IPS DF 4.7 (cell line): ENCODE results near the gene BDNF.
"Not testable (repeated sequence)": the region's sequence is repeated elsewhere in the genome, so short reads cannot be mapped to it uniquely, and the experiment has no call there.

Experiments
- DNase-seq: peaks from one replicate; pipeline ENCODE4 v3.0.0-alpha.2; 2013; ENCODE audit warnings: low spot score; ENCODE audit errors: extremely low read depth

The BDNF gene

GRCh38 chr11:27700351-27701301 is at the start of gene BDNF:
BDNF (minus strand) TSS chr11:27700455; CDS start chr11:27658564, 41,891 bp downstream.
- DNase-seq = no peak

DNA sequence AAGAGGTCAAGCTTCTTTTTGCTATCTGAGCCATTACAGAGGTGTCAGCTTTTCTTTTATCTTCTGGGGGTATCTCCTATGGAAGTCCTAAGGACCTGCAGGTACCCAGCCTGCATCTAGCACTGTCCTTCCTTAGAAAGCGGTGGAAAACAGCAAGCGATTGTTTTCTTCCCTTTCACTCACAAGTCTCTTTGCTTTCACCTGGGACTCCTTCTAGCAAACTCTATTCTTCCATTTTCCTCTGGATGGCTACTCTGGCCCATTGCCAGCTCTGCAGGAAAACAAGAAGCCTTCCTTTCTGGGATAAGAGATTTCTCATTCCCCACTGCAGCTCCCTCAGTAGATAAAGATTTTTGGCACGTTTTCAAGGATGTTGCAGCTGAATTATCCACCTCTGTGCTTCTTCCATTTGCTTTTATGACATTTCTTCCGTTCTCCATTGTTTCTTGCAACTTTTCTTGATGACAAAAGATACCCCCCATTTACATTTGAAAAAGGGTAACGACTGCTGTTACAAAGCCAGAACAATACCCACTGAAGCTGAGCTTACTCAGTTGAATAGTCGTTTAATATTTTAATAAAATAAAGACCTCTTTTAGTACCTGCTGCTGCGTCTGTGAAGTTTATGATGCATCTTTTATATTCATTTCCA is 40.2 kb upstream of the BDNF start:
- DNase-seq = no peak

- DNase-seq = no peak
Observed at GRCh38 chr11:27735281-27735680, 35.0 kb upstream of the BDNF start.

DNA sequence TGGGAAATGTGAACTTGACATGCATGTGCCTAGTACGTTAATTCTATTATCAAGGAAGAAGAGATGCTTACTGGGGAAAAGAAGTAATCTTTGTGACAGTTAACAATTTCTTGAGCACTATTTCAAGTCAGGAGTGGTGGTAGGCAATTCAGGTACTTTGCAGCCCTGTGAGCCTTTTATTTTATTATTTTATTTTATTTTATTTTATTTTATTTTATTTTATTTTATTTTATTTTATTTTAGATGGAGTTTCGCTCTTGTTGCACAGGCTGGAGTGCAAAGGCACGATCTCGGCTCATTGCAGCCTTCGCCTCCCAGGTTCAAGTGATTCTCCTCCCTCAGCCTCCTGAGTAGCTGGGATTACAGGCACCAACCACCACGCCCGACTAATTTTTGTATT is 31.5 kb upstream of the BDNF start:
- not testable (repeated sequence) for DNase-seq

GRCh38 chr11:27726981-27727380 is 26.7 kb upstream of the BDNF start:
- DNase-seq = no peak

GRCh38 chr11:27723687-27724086 is 23.4 kb upstream of the BDNF start:
- no peak for DNase-seq

- DNase-seq = no peak
Observed at GRCh38 chr11:27722953-27723344, 22.7 kb upstream of the BDNF start.

GRCh38 chr11:27722117-27722952 is 22.1 kb upstream of the BDNF start:
- no peak for DNase-seq

GRCh38 chr11:27721264-27722116 is 21.2 kb upstream of the BDNF start:
- no peak for DNase-seq

GRCh38 chr11:27720277-27720830 is 20.1 kb upstream of the BDNF start:
- no peak for DNase-seq

- DNase-seq = no peak
Observed at GRCh38 chr11:27719546-27719925, 19.3 kb upstream of the BDNF start.

GRCh38 chr11:27718863-27719545 is 18.7 kb upstream of the BDNF start:
- no peak for DNase-seq

- DNase-seq = no peak
Observed at GRCh38 chr11:27718346-27718862, 18.1 kb upstream of the BDNF start.

DNA sequence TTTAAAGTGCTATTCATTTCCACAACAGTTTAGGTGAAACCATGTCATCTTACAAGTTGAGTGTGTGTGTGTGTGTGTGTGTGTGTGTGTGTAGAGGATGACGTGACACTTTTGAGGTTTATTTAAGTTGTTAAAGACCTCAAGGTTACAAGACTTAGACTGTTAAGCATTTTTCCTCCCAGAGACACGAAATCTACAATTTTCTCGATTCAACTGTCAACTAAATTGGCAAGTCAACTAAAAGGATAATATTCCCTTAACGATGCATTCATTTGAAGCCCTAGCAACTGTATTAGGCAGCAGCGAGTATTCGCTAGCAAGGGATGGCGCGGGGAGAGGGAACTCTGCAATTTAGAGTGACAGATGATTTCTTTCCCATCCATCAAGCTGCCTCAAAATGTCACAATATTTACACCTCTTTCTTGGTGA is 17.6 kb upstream of the BDNF start:
- no peak for DNase-seq

- DNase-seq = no peak
Observed at GRCh38 chr11:27717377-27717776, 17.1 kb upstream of the BDNF start.

DNA sequence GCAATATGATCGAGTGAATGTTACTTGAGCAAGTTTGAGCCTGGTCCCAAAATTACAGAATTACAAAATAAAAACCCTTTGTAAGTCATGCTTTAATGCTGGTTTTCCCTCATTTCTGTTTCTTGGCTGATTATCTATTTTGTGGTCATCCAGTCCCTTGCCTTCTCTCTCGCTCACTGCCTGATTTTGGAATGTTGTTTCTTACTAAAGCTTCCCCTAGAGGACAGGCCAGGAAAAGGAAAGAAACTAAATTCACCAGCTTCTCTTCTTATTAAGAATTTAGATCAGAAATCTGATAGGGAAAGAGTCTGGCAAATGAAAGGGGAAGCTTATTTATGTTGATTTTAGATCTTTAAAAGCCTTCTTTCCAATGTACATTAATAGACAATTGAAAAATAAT is 16.6 kb upstream of the BDNF start:
- DNase-seq = no peak

- DNase-seq = no peak
Observed at GRCh38 chr11:27716216-27716615, 16.0 kb upstream of the BDNF start.

DNA sequence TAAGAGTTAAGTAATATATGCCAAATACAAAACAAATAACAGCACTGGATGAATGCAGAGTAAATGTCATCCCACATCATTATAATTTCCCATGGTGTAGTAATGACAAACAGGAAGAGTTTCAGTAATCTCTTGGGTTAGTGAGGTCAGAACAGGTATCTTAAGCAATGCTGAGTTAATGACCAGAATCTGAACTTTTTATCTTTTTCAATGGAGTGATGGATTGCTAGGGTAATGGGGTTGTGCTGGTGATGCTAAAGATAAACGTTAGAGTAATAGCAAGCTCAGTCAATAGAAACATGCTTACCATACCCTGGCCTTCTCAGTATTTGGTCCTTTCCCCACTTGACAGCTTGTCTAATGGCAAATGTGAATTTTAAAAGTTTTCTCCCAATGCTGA is 11.5 kb upstream of the BDNF start:
- DNase-seq = no peak

DNA sequence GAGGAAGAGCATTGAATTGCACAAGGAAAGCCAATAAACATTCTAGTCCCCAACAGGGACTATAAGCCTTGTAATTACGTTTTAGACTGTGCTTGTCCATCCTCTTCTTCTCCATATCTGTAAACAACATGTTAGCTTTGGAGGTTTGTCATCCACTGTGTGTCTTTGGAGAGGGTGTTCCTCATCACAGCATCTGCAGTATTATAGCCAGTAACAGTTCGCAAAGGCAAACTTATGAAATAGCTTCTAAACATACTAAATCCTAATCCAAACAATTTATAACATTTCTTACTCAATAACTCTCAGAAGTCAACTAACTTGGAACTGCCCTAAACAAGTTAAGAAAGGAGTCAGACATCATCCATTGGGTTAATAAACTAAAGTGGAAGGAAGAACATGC is 10.3 kb upstream of the BDNF start:
- no peak for DNase-seq

DNA sequence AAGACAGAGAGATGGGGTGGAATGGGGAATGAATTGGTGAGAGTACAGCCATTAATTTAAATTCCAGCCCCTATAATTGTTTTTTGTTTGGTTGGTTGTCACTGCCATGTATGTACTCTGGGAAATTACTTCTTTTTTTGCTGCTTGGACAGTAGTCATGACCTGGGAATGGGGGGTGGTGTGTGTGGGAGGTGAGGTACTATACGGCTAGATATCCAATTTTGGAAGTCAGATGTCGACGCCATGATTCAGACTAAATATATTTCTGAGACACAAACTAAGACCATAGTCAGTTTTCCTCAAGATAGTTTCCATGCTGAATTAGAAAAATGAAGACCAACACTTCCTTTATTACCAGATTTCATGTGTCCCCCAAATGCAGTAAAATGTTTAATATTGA is 7.4 kb upstream of the BDNF start:
- DNase-seq = no peak
